ENCODE measurements around the gene C16orf46.

GRCh38 chr16:81061871-81062608 is 15.0 kb downstream of the C16orf46 start:
- TF ChIP-seq, protein P1, sequence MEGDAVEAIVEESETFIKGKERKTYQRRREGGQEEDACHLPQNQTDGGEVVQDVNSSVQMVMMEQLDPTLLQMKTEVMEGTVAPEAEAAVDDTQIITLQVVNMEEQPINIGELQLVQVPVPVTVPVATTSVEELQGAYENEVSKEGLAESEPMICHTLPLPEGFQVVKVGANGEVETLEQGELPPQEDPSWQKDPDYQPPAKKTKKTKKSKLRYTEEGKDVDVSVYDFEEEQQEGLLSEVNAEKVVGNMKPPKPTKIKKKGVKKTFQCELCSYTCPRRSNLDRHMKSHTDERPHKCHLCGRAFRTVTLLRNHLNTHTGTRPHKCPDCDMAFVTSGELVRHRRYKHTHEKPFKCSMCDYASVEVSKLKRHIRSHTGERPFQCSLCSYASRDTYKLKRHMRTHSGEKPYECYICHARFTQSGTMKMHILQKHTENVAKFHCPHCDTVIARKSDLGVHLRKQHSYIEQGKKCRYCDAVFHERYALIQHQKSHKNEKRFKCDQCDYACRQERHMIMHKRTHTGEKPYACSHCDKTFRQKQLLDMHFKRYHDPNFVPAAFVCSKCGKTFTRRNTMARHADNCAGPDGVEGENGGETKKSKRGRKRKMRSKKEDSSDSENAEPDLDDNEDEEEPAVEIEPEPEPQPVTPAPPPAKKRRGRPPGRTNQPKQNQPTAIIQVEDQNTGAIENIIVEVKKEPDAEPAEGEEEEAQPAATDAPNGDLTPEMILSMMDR (IDR thresholded peaks at IDR 0.05): no peak
- no peak for TF ChIP-seq POLR2A (IDR thresholded peaks at IDR 0.05)

Measured in uterus (tissue), 2 donors.